ENCODE measurements around the gene NUDT2.

The NUDT2 gene

DNA sequence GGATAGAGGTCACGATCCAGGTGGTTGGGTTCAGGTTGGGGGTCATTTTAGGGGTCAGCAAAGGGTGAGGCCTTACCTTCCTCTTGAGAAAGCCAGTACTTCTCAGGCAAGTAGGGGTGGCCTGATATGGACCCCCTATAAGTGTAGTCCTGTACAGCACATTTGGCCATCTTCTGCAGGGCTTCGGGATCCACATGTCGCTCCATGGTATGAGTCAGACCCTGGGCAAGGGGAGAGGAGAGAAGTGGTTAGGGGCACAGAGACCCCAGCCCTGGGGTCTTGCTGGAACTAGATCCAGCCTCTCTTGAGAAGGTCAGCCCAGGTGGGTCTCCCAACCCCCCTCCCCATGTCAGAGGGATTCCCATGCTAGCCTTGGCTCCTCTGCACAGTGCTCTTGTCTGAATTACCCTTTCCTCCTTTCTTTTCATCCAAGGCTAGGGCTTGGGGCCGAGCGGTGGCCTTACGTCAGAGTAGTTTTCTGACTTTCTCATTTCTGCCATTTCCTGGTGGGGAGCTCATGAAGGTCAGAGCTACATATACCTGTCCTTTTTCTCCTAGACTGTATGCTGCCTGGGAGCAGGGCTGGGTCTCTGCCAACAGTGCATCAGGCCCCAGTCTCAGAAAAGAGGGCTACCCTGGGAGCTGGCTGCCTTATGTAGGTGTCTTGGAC is 56.3 kb downstream of the NUDT2 start:
- DNase-seq (no peak), ATAC-seq (no peak)

DNA sequence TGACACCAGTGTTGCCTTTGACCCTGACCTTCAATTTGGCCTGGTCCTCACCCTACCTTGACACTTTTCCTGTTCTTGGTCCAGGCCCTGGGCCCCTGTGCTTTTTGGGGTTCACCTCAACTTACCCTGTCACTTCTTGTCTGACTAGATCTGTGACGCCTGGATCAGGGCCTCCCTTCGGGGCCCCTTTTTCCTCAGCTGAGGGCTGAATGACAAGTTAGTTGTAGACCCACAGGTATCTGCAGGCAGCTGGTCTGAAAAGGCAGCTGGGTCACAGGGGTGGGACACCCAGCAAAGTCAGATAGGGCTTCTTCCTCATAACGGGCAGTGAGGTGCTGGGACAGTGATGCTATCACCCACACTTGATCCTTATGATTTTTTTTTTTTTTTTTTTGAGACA is 57.3 kb downstream of the NUDT2 start:
- ATAC-seq: no peak
- DNase-seq: no peak

DNA sequence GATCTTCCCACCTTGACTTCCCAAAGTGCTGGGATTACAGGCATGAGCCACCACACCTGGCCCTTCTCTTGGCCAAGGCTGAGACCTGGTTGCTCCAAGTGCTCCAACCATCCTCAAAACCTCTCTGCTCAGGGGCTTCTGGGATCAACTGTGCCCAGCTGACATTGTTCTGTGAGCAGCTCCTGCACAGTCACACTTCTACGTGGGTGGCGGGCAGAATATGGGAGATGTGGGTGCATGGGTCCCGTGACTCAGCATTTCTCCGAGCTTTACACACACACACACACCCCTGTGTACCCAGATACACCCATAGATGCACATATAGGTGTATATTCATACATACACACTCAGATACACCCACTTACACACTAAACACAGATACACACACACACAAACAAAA is 57.9 kb downstream of the NUDT2 start:
- DNase-seq (no peak), ATAC-seq (no peak)

DNA sequence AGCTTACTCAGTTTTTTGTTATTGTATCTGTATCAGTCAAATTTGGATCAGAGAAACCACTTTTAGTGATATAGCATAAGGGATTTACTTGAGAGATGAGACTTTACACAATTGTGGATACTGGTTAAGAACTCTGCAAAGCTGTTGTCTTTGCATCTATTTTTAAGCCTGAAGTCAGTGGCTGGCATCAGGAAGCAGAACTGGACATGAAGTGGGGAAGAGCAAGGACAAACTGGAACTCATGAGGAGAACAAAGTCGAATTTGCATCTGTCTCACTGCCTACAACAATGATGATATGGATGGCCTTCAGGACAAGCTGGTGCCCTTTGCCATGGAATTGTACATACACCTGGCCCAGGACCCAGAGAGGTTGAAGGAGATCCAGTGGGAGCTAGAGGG is 63.1 kb downstream of the NUDT2 start:
- DNase-seq (no peak), ATAC-seq (no peak)
